GM23338 (cell line): ENCODE results near the gene BCAS3. TPM values are rescaled to one million over a fixed set of nuclear protein-coding genes. Genes with fewer than 3 reads are reported as not detected.

Experiments
- ATAC-seq: fragments of 200-7000 bp; cut with Tn5 transposase; 3 replicates; pipeline ENCODE4 v1.9.1; 2020
- DNase-seq: peaks from one replicate; pipeline ENCODE4 v3.0.0-alpha.2; 2015; ENCODE audit warnings: low spot score
- H2AFZ ChIP-seq: fragments of 200-600 bp; sonication (generic); 2 replicates; pipeline ENCODE4 v1.8.0; 2016; ENCODE audit warnings: antibody characterized with exemption, mild to moderate bottlenecking, moderate library complexity
- H3F3A ChIP-seq: fragments of 200-600 bp; sonication (generic); replicated peaks from 2 replicates; pipeline ENCODE4 v1.8.0; 2017; ENCODE audit warnings: antibody characterized with exemption, mixed run types, low read depth
- H3K27ac ChIP-seq: fragments of 200-600 bp; sonication (generic); 2 replicates; pipeline ENCODE4 v1.6.1; 2016; ENCODE audit warnings: low read depth
- H3K27me3 ChIP-seq: fragments of 200-600 bp; sonication (generic); 2 replicates; pipeline ENCODE4 v1.8.0; 2016; ENCODE audit warnings: mild to moderate bottlenecking, mixed run types, moderate library complexity; ENCODE audit not compliant: insufficient read depth
- H3K36me3 ChIP-seq: fragments of 200-600 bp; sonication (generic); 2 replicates; pipeline ENCODE4 v1.8.0; 2016; ENCODE audit warnings: mild to moderate bottlenecking; ENCODE audit not compliant: insufficient read depth
- H3K4me1 ChIP-seq: fragments of 200-600 bp; sonication (generic); 2 replicates; pipeline ENCODE4 v1.8.0; 2016; ENCODE audit warnings: mild to moderate bottlenecking, moderate library complexity; ENCODE audit not compliant: insufficient read depth
- H3K4me2 ChIP-seq: fragments of 200-600 bp; sonication (generic); 2 replicates; pipeline ENCODE4 v1.7.1; 2017; ENCODE audit warnings: mixed run types
- H3K4me3 ChIP-seq: fragments of 200-600 bp; sonication (generic); 2 replicates; pipeline ENCODE4 v1.6.1; 2016; ENCODE audit warnings: mixed run types
- H3K79me2 ChIP-seq: fragments of 200-600 bp; sonication (generic); replicated peaks from 2 replicates; pipeline ENCODE4 v1.8.0; 2017; ENCODE audit warnings: mild to moderate bottlenecking; ENCODE audit not compliant: insufficient read depth
- H3K9me2 ChIP-seq: fragments of 200-600 bp; sonication (generic); 2 replicates; pipeline ENCODE4 v1.8.0; 2017; ENCODE audit not compliant: insufficient read depth
- H4K20me1 ChIP-seq: fragments of 200-600 bp; sonication (generic); replicated peaks from 2 replicates; pipeline ENCODE4 v1.8.0; 2017; ENCODE audit warnings: mild to moderate bottlenecking; ENCODE audit not compliant: insufficient read depth
- H3K27ac Mint-ChIP-seq: 2 replicates; pipeline ENCODE4 v1.8.0; 2020; ENCODE audit warnings: inconsistent platforms, mild to moderate bottlenecking, moderate library complexity, mixed read lengths
- H3K27me3 Mint-ChIP-seq: 3 replicates; pipeline ENCODE4 v1.8.0; 2022; ENCODE audit warnings: low read depth, mild to moderate bottlenecking, moderate library complexity, mixed read lengths, inconsistent platforms; ENCODE audit not compliant: insufficient read depth, poor library complexity
- H3K36me3 Mint-ChIP-seq: 3 replicates; pipeline ENCODE4 v1.8.0; 2021; ENCODE audit warnings: low read depth, mild to moderate bottlenecking, inconsistent platforms, moderate library complexity, mixed read lengths
- H3K4me1 Mint-ChIP-seq: 3 replicates; pipeline ENCODE4 v1.8.0; 2020; ENCODE audit warnings: mild to moderate bottlenecking, inconsistent platforms, mixed read lengths
- H3K4me3 Mint-ChIP-seq: 3 replicates; pipeline ENCODE4 v1.8.0; 2021; ENCODE audit warnings: moderate library complexity, mild to moderate bottlenecking, inconsistent platforms, mixed read lengths
- H3K9me3 Mint-ChIP-seq: 3 replicates; pipeline ENCODE4 v1.8.0; 2020; ENCODE audit warnings: moderate library complexity, mild to moderate bottlenecking, inconsistent platforms, mixed read lengths
- CREB1 ChIP-seq: fragments of 250-450 bp; sonication (Bioruptor Pico); IDR thresholded peaks from 2 replicates; pipeline ENCODE4 v1.5.0; 2020; ENCODE audit warnings: low read depth, mild to moderate bottlenecking, moderate library complexity
- EZH2 ChIP-seq: fragments of 200-600 bp; sonication (generic); IDR thresholded peaks from one replicate; pipeline ENCODE4 v1.8.0; 2017; ENCODE audit warnings: antibody characterized with exemption, mild to moderate bottlenecking, low read depth; ENCODE audit not compliant: unreplicated experiment
- EZH2phosphoT487 ChIP-seq: fragments of 200-600 bp; sonication (generic); IDR thresholded peaks from one replicate; pipeline ENCODE4 v1.8.1; 2018; ENCODE audit warnings: antibody characterized with exemption; ENCODE audit not compliant: unreplicated experiment
- NANOG ChIP-seq: IDR thresholded peaks from 2 replicates; pipeline ENCODE4 v1.6.1; 2016; ENCODE audit warnings: antibody characterized with exemption, borderline replicate concordance
- POLR2AphosphoS5 ChIP-seq: IDR thresholded peaks from 2 replicates; pipeline ENCODE4 v1.6.1; 2016; ENCODE audit warnings: antibody characterized with exemption, low read depth
- ZNF114 ChIP-seq: fragments of 250-450 bp; sonication (Bioruptor Pico); IDR thresholded peaks from 2 replicates; pipeline ENCODE4 v1.5.0; 2020; ENCODE audit warnings: mild to moderate bottlenecking, moderate library complexity
- ZNF331 ChIP-seq: fragments of 250-450 bp; sonication (Bioruptor Pico); IDR thresholded peaks from 2 replicates; pipeline ENCODE4 v1.5.0; 2020; ENCODE audit warnings: low read depth, mild to moderate bottlenecking, moderate library complexity
- long read RNA-seq: library from polyadenylated mRNA; unstranded; transcript quantifications from one replicate; pipeline ENCODE4 v2.0.0, GENCODE V29; 2020; ENCODE audit not compliant: unreplicated experiment
- polyA plus RNA-seq: library from polyadenylated mRNA; unstranded; fragments of >200 nt; fragmentation: Nextera tagmentation; extraction: Ambion mirVana; gene quantifications from 2 replicates; pipeline ENCODE4 v1.2.1, GENCODE V29; 2016
- total RNA-seq: library from RNA; depleted of rRNA; stranded (reverse); fragments of >200 nt; shearing (Covaris generic); gene quantifications from 2 replicates; pipeline ENCODE4 v1.2.3, GENCODE V29; 2014; rRNA removed
- TF ChIP-seq, protein P1 (sequence below): IDR thresholded peaks from one replicate; pipeline ENCODE4 v1.6.1; 2018; ENCODE audit warnings: antibody characterized with exemption; ENCODE audit not compliant: unreplicated experiment
- TF ChIP-seq, protein P2 (sequence below), 2 experiments: fragments of 200-600 bp in 1 of 2; sonication (generic) in 1 of 2; conservative IDR thresholded peaks; 2 replicates each; pipeline versions ENCODE4 v1.5.1 to v1.6.1; 2016 to 2017; ENCODE audit warnings: antibody characterized with exemption in 2 of 2, low read depth in 2 of 2, mild to moderate bottlenecking in 2 of 2, moderate library complexity in 1 of 2

Gene BCAS3
- 19.7 and 28.0 TPM in 2 replicates for total RNA-seq
- polyA plus RNA-seq = 8.2 and 10.2 TPM in 2 replicates
- long read RNA-seq, full-length matches to known transcripts = 2 of 3 reads
- long read RNA-seq, partial matches to known transcripts = 1 of 3 reads
- long read RNA-seq, other reads (novel, unspliced or antisense) = 0 of 3 reads

DNA sequence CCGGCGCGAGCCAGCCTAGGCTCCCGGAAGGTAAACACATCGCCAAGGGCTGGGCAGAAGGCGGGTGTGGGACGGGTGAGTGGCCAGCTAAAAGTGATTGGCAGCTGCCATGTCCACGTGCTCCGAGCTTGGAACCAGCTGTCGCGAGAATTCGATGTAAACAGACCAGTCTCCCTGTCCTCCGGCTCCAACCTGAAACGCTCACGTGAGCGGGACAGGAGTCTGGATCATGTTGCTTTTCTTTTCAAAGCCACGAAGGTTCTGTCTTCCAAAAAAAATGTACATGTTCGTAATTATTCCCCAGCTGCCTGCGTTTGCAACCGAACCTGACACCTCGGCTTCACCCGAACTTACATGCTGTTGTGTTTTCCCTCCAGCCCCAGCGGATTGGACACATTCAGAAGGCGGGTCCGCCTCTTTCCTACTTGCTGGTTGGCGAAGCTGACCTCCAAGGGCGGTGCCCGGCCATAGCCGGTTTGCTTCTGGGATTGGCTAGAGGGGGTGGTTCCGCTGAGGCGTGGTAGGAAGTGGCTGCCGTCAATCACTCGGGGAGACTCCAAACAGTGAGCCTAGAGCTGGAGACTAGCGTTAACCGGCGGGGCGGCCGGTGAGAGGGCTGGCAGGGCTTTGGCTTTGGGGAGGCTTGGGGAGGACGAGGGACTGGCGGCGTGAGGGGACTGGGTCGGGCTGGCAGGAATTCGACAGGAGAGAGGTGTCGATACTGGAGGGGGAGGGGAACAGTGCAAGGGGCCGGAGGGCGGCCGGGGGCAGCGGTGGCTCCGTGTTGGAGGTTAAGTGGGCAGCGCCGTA lies at the start of gene BCAS3:
Gene BCAS3, plus strand, starts transcription at position 544 of the 810 bp plus-strand sequence.
- Mint-ChIP-seq H3K4me1 (peaks cover 12% of the 10 kb centered on the region; the same call in 2 of the 3 replicates), H3K4me3 (peak within 1 kb of the TSS; percentile 100), H3K27ac (peak within 1 kb of the TSS; percentile 99), H3K9me3 (peaks cover 5% of the 10 kb centered on the region; the same call in 1 of the 3 replicates), H3K36me3 (no peaks in the 10 kb centered on the region), H3K27me3 (peaks cover 3% of the 10 kb centered on the region)
- ATAC-seq (peak; percentile 98), DNase-seq (peak; percentile 100)
- Histone ChIP-seq H4K20me1 (no peaks in the 10 kb centered on the region), H3K27me3 (no peaks in the 10 kb centered on the region), H3K79me2 (no peaks in the 10 kb centered on the region), H3K27ac (peak within 1 kb of the TSS; percentile 52), H3K36me3 (no peaks in the 10 kb centered on the region), H3F3A (no peaks in the 10 kb centered on the region), H2AFZ (peak within 1 kb of the TSS; percentile 87), H3K4me3 (peak within 1 kb of the TSS; percentile 55), H3K4me2 (peak within 1 kb of the TSS; percentile 93), H3K9me2 (no peaks in the 10 kb centered on the region), H3K4me1 (no peaks in the 10 kb centered on the region)
- peak; percentile 22; the same call in 1 of the 2 replicates for TF ChIP-seq CREB1 (CRISPR knock-in tag)
- no peak for TF ChIP-seq ZNF331 (CRISPR knock-in tag)
- TF ChIP-seq, protein P1, sequence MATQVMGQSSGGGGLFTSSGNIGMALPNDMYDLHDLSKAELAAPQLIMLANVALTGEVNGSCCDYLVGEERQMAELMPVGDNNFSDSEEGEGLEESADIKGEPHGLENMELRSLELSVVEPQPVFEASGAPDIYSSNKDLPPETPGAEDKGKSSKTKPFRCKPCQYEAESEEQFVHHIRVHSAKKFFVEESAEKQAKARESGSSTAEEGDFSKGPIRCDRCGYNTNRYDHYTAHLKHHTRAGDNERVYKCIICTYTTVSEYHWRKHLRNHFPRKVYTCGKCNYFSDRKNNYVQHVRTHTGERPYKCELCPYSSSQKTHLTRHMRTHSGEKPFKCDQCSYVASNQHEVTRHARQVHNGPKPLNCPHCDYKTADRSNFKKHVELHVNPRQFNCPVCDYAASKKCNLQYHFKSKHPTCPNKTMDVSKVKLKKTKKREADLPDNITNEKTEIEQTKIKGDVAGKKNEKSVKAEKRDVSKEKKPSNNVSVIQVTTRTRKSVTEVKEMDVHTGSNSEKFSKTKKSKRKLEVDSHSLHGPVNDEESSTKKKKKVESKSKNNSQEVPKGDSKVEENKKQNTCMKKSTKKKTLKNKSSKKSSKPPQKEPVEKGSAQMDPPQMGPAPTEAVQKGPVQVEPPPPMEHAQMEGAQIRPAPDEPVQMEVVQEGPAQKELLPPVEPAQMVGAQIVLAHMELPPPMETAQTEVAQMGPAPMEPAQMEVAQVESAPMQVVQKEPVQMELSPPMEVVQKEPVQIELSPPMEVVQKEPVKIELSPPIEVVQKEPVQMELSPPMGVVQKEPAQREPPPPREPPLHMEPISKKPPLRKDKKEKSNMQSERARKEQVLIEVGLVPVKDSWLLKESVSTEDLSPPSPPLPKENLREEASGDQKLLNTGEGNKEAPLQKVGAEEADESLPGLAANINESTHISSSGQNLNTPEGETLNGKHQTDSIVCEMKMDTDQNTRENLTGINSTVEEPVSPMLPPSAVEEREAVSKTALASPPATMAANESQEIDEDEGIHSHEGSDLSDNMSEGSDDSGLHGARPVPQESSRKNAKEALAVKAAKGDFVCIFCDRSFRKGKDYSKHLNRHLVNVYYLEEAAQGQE = no peak
- peak; percentile 98 for TF ChIP-seq POLR2AphosphoS5
- no peak for TF ChIP-seq EZH2

DNA sequence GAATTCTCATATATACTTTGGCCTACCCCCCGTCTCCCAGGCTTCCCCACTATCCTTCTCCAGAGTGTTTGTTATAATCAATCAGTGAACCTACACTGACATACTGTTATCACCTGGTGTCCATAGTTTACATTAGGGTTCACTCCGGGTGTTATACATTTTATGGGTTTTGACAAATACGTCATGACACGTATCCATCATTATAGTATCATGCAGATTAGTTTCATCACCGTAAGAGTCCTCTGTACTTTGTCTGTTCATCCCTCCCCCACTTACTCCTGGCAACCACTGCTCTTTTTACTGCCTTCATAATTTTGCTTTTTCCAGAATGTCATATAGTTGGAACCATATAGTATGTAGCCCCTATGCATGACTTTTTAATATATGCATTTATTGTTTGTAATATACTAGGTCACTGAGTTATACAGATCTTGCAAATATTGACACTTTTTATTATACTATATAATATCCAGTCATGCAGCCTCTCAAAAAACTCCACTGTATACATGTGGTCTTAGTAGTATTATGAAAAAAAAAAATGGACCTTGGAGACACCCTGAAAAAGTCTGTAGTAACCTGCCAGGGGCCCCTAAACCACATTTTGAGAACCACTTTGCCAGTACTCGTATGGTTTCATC lies 49.3 kb upstream of the BCAS3 start:
- Histone ChIP-seq H3K9me2 (no peaks in the 10 kb centered on the region), H3K36me3 (0 out of 2 replicates have a peak, but pooled peaks cover 6% of the 10 kb centered on the region), H3K27me3 (no peaks in the 10 kb centered on the region), H3K27ac (no peak overlapping the region), H3K4me1 (no peaks in the 10 kb centered on the region), H3K79me2 (peaks cover 21% of the 10 kb centered on the region), H4K20me1 (peaks cover 17% of the 10 kb centered on the region; the same call in 1 of the 2 replicates), H3F3A (no peaks in the 10 kb centered on the region), H3K4me3 (no peak overlapping the region), H2AFZ (no peak overlapping the region), H3K4me2 (no peak overlapping the region)
- no peaks in the 10 kb centered on the region for H3K4me1 Mint-ChIP-seq
- TF ChIP-seq POLR2AphosphoS5 (no peak), EZH2 (no peak), ZNF114 (CRISPR knock-in tag) (no peak), EZH2phosphoT487 (no peak), ZNF331 (CRISPR knock-in tag) (no peak), NANOG (no peak)
- TF ChIP-seq, protein P2, sequence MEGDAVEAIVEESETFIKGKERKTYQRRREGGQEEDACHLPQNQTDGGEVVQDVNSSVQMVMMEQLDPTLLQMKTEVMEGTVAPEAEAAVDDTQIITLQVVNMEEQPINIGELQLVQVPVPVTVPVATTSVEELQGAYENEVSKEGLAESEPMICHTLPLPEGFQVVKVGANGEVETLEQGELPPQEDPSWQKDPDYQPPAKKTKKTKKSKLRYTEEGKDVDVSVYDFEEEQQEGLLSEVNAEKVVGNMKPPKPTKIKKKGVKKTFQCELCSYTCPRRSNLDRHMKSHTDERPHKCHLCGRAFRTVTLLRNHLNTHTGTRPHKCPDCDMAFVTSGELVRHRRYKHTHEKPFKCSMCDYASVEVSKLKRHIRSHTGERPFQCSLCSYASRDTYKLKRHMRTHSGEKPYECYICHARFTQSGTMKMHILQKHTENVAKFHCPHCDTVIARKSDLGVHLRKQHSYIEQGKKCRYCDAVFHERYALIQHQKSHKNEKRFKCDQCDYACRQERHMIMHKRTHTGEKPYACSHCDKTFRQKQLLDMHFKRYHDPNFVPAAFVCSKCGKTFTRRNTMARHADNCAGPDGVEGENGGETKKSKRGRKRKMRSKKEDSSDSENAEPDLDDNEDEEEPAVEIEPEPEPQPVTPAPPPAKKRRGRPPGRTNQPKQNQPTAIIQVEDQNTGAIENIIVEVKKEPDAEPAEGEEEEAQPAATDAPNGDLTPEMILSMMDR (conservative IDR thresholded peaks at IDR 0.05; ENCODE audit: low read depth in 2 of 2) = no peak
- no peaks in the 10 kb centered on the region; the same call in 2 of the 3 replicates for H3K36me3 Mint-ChIP-seq
- no peak for DNase-seq
- H3K27me3 Mint-ChIP-seq = no peaks in the 10 kb centered on the region
- no peaks in the 10 kb centered on the region for H3K9me3 Mint-ChIP-seq
- no peak for ATAC-seq
- H3K4me3 Mint-ChIP-seq = no peak overlapping the region
- no peak overlapping the region for H3K27ac Mint-ChIP-seq
